GM12891 (cell line): ENCODE data around the gene ELOVL3.

Source experiments
- POLR2A ChIP-seq: IDR thresholded peaks from 2 replicates; pipeline ENCODE4 v1.6.1; 2011; ENCODE audit warnings: low read depth, low read length, control low read depth
- POLR2AphosphoS5 ChIP-seq: IDR thresholded peaks from 2 replicates; pipeline ENCODE4 v1.6.1; 2011; ENCODE audit warnings: low read depth, low read length, control low read depth
- TAF1 ChIP-seq: IDR thresholded peaks from 2 replicates; pipeline ENCODE4 v1.6.1; 2011; ENCODE audit warnings: low read depth, low read length, control low read depth

- peak; percentile 94 for TF ChIP-seq POLR2A
- peak; percentile 97 for TF ChIP-seq POLR2AphosphoS5
- TF ChIP-seq TAF1 = peak; percentile 84
Observed at GRCh38 chr10:102245082-102245931, 19.2 kb downstream of the ELOVL3 start, which contains the start of gene GBF1.
